GM19099 (cell line): ENCODE data around the gene DYSF.

ENCODE experiments used
- POLR2A ChIP-seq: IDR thresholded peaks from 3 replicates; pipeline ENCODE4 v1.6.1; 2011; ENCODE audit warnings: low read depth; ENCODE audit not compliant: insufficient read length; ENCODE audit errors: extremely low read depth

The DYSF gene

DNA sequence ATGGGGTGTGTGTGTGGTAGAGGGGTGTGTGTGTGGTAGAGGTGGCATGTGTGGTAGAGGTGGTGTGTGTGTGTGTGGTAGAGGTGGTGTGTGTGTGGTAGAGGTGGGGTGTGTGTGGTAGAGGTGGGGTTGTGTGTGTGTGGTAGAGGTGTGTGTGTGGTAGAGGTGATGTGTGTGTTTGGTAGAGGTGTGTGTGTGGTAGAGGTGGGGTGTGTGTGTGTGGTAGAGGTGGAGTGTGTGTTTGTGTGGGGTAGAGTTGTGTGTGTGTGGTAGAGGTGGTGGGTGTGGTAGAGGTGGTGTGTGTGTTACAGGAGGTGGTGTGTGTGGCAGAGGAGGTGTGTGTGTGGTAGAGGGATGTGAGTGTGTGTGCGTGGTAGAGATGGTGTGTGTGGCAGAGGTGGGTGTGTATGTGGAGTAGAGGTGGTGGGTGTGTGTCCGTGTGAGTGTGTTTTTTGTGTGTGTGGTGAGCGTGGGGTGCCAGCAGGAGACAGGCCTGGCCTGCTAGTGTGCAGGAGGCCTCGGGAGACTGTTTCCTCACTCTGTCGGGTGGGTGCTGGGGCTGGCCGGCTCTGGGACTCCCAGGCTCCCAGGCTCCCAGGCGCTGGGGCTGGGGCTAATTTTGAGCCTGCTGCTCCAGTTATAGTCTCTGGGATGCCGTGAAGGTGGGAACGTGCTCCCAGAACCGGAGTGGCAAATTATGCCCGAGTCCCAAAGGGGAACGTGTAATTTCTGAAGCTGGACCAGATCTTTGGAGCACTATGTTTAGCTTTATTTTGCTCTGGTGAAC, 165.2 kb downstream of the DYSF start:
- no peak for TF ChIP-seq POLR2A

DNA sequence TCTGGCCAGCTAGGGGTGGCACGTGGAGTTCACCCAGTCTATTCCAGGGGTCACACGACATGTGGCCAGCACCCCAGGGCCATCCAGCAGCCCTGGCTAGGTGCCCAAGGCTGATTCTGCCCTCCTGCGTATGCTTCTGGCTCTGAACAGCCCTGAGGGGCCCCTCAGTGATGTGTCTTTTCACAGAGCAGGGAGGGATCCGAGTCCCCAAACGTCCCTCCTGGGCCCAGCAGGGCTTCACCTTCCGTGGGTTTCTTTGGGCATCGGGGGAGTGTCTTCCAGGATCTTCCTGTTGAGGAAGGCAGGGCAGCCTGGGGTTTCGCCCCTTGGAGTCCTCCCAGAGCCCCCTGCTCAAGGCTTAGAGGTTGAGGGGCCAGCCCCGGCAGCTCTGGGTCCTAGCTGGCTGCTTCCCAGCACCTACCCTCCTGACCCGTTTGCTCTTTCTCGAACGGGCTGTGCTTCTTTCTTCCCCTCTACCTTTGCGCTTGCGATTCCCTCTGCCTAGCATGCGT, 165.9 kb downstream of the DYSF start:
- TF ChIP-seq POLR2A, result no peak

DNA sequence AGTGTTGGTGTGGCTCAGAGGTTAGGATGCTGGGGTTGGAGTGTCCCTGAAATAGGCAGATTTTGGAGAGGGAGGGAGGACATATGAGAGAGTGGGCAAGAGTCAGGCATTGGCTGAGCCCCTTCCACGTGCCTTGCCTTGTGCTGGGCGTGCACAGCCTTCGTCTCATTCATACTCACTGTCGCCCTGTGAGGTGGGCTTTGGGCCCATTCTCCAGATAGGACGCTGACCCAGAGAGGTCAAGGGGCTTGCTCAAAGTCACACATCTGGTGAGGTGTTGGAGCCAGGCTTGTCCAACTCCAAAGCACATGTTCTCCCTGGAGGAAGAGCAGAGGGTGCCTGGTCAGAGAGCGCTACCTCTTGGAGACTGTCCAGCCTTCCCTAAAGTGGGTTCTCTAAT, 166.8 kb downstream of the DYSF start:
- no peak for TF ChIP-seq POLR2A

DNA sequence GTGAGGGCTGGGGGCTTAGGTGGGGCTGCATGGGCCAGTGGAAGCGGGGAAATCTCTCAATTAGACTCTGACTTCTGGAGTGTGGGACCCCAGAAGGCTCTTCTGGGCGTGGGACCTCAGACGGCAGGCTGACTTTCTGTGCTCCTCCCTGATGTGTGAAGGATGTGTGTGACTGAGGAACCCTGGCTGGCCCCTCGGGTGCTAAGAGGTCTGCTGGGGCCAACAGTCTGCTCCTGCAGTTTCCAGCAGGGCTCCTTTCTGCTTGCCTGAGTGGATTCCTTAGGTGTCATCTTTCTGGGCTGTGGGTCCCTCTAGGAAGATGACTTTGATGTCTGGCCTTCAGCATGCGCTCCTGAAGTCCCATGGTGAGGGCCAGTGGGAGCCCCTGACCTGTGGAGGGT, 167.5 kb downstream of the DYSF start:
- no peak for TF ChIP-seq POLR2A

DNA sequence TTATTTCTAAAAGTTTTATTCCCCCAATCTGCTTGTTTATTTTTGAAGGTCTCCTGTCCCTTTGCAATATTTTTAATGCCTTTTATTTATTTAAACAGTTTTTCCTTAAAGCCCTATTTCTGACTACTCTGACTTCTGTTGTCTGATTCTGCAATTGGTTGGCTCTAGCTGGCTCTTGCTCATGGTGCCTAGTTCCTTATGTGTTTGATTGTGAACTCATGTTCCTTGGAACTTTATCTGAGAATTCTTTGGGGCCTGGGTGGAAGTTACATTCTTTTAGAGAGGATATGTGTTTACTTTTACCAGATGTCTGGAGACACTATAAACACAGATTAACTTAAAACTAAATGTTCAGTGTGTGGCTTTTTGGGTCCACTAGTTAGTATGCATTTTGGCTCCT, 175.9 kb downstream of the DYSF start:
- no peak for TF ChIP-seq POLR2A

DNA sequence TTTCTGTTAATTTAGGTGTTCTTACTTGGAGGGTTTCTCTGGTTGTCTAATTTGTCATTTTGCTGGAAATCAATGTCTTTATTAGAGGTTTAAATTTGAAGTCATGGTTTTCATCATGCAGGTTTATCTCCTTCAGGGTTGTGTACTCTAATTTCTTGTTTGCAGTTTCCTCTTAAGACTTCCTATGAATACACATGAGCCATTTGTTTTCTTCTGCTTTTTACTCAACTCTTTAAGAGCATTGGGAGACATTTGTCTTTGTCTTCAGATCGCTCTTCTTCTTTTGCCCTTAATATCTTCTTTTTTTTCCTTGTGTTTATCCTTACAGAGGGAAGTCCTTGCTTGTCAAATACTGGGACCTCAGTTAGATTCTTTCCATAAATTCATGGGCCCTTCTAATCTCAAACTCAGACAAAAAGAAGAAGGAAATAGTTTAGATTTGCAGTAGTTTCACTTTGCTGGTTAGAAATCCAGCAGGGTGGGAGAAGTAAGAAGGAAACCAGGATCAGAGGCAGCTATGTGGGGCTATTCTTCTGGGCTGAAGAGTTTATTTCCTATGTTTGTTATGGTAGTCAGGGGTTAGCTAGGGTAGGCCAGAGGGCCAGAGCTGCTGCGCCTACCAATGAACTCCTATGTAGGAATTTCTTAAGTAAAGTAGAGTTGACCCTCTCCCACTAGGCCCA, 176.6 kb downstream of the DYSF start:
- no peak for TF ChIP-seq POLR2A

DNA sequence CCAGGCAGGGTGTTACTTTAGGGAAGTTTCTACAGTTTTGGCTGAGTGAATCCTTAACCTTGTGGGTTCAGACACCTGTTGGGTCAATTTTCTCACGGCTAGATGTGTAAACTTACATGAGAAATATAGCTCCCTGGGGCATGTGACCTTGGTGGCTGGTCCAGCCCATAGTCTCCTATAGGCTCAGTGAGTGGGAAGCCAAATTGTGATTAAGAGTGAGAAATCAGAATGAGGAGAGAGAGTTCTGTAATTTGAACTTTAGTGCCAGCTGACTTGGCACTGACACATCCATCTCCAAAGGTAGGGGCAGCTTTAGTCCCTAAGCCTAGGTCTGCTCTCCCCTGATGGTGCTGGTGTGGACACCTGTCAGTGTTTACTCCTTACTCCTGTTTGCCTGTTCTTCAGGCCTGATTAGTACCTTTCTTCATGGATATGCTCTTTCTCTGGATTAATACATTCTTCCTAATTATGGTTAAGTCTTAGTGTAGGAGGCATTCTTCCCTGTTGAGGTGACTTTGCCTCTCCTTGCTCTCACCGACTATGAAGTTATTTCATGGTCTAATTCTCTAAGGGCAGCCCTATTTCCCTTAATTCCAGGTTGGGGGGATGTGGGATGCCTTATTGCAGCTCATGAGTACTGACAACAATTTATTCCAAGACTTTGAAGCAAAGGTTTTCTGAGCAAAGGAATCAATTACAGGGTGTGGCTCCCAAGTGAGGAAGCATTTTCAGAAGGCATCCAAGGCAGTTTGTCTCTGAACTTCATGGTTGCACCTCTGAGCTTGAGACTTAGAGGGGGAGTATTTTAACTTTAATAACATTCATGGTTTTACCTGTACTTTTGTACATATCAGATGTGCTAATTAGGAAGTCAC, 177.3 kb downstream of the DYSF start:
- no peak for TF ChIP-seq POLR2A

DNA sequence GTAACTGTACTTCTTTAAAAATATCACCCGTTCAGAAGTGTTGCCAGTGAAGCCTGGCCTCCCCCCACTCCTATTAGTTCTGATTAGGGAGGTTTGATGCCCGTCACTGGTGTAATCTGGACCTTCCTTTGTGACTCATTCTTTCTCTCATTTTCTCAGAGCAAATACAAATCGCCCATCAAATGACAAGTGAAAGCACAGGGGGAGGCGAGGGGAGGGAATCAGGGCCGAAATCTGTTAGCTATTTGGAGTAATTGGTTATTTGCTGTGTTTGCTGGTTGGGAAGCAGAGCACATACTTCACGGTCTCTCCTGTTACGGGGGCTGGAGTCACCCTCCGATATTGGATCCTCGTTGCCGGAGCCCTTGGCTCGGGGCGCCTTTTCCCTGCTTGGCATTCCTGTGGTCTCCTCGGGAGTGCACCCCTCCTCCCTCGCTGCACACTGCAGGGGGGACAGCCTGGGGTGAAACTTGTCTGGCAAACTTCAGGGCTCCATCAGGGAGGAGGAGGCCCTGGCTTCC, 178.1 kb downstream of the DYSF start:
- TF ChIP-seq POLR2A, result no peak

DNA sequence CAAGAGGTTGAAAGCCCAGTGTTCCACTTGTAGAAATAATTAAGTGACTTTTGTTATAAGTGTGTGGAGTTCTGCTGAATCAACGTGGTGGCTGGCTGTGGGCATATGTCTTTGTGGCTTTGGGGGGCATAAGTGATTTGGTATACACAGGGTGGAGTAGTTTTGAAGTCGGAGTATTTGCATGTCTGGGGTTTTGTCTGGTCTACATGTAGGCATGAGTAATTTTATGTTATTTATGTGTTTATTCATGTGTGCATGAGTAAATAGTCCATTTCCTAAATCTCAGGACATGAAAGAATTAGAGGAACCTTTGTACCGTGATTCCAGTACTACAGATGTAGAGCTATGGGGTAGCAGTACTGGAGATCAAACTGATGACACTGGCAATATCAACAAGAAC, 179.7 kb downstream of the DYSF start:
- no peak for TF ChIP-seq POLR2A

DNA sequence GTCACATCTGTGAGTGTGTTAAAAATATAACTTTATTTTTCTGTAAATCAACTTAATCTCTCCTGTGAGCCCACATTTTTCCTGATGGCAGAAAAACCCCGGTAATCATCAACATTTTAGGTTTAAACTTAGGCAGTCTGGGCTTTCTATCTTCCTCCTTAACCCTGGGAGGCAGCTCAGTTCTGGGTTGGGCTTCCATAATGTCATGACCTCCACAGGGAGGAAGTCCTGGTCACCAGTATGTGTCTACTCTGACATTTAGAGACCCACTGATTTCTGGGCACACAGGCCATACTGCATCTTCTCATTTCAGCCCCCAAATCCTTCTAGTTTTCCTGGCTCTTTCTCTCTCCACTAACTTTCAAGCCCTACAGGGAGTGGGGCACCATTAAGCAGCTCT, 181.2 kb downstream of the DYSF start:
- no peak for TF ChIP-seq POLR2A

DNA sequence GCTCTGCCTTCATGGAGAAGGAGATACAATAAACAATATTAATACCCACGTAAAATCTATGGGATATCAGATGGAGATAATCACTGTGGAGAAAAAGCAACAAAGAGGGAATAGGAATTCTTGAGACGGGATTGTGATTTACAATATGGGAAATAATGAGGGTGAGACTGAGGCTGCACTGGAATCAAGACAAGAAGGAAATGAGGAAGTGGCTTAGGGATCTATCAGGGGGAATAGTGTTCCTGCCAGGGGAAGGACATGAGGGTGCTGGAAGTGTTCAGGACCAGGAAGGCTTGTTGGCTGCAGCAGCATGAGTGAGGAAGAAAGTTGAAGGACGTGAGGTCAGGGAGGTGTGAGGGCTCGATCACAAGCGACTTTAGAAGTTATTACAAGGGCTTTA, 182.4 kb downstream of the DYSF start:
- TF ChIP-seq POLR2A, result no peak

DNA sequence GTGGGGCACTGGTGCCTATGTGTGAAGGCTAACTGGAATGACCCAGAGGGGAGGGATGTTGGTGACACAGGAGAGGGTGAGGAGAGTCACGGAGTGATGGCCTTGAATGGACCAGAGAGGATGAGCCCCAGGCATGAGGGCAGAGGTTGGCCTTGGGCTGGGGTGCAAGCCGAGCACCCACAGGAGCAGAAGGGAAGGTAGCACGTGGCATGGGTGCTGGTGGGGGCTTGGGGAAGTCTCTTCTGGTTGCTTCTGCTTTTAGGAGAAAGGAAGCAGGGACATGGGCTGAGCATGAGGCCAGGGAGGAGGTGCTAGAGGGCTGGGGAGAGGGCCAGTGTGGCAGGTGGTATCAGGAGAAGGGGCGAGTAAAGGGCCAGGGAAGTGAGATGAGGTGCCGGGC, 183.8 kb downstream of the DYSF start:
- no peak for TF ChIP-seq POLR2A

DNA sequence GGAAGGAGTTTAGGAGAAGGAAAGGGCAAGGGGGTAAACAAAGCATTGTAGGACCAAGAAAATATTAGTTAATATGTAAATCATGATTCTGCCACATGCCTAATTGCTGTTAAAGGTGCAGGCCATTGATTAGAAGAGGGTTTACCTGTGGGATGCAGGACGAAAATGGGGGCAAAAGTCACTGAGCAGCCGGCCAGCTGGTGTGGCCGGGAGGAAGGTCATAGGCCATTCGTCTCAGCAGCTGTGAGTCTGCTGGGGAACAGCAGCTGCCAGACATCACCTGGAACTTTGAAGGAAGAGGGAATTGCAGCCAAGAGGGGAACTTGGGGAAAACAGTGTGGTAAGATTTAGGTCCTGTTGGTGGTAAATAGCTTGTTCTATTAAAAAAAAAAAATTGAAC, 184.4 kb downstream of the DYSF start:
- TF ChIP-seq POLR2A, result no peak

DNA sequence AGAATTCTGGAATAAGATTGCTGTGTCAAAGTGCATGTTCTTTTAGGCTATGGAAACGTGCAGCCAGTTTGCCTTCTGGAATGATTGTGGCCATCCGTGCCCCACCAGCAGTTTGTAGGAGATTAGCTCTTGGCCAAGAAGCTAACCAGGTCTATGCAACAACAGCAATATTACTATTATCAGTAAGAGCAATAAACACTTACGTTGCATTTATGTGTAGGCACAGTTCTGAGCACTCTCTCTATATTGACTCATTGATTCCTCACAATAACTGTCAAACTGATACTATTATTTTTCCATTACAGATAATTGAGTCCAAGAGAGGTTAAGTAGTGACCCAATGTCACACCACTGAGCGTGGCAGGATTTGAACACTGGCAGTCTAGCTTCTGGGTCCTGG, 186.4 kb downstream of the DYSF start:
- TF ChIP-seq POLR2A, result no peak

DNA sequence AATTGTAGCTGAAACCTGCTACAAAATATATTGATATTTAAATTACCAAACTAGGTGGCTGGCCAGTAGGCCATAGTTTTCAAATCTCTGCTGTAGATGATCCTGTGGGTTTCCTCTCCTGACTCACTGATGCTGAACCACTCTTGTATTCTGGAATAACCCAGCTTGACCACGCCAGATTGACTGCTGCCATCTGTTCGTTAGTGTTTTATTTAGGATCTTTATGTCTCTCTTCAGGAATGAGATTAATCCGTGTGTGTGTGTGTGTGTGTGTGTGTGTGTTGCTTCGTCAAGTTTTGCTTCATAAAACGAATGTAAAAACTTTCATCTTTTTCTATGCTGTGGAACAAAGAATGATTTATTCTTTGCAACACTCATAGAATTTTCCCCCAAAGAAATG, 187.1 kb downstream of the DYSF start:
- no peak for TF ChIP-seq POLR2A
